Measurements from ENCODE around the gene MLPH. TPM values are rescaled to one million over a fixed set of nuclear protein-coding genes. Genes with fewer than 3 reads are reported as not detected.

MLPH gene
- total and polyA plus RNA-seq, 2 of the 4 experiments (the other 2 are of a cell fraction): 13.8 to 21.6 TPM

DNA sequence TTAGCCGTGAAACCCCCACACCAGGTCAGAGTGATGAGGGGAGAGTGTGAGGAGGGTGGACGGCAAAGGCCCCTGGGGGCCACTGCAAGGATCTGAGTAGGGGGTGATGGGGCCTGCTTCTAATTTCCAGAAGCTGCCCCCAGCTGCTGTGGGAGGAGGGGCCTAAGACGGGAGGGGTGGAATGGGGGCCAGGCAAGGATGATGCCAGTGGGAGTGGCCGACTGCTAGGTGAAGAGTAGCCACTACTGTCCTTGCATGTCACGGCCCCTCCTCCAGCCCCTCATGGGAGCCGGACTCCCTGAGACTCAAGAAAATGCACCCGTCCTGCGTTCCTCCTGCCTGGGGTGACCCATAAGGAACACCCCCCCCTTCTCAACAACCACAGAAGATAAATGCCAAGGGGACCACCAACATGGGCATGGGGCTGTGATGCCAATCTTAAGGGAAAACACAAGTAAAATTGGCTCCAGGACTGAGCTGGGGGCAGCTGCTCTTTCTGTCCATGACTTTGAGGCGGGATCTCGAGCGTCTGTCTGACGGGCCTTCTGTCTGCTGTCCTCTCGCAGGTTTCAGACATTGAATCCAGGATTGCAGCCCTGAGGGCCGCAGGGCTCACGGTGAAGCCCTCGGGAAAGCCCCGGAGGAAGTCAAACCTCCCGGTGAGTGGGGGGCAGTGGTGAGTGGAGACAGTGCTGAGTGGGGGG, 55.1 kb downstream of the MLPH start:
- ChIA-PET CTCF (no interaction called here), POLR2A (ENCODE audit: unreplicated experiment) (no interaction called here)
- H2BK120ac ChIP-seq (ENCODE audit: low read depth, low read length): no peak overlapping the region
- no peaks in the 10 kb centered on the region for H3K9me3 ChIP-seq (ENCODE audit: control insufficient read depth, insufficient read depth, low read length)
- no peaks in the 10 kb centered on the region for H3K27me3 ChIP-seq (ENCODE audit: control insufficient read depth, insufficient read depth, low read length)
- ATAC-seq (ENCODE audit: low read depth) (no peak), DNase-seq (no peak)
- no peak overlapping the region for H4K8ac ChIP-seq (ENCODE audit: low read depth in 2 of 2, low read length in 2 of 2)
- H2AK5ac ChIP-seq (ENCODE audit: low read depth, low read length): no peak overlapping the region
- no peak overlapping the region for H4K91ac ChIP-seq (ENCODE audit: insufficient read depth, low read depth, low read length)
- no peak overlapping the region for H2BK20ac ChIP-seq (ENCODE audit: low read depth, low read length)
- WGBS, 2 experiments (ENCODE audit: extremely low coverage in 2 of 2, insufficient read length in 1 of 2): 96% methylated on average over 7 of the region's 18 CpGs; no CpG with 5 or more reads in 1 of the 2 experiments
- H3K4ac ChIP-seq (ENCODE audit: low read depth, low read length): no peak overlapping the region
- H3K9ac ChIP-seq (ENCODE audit: low read depth, low read length): no peak overlapping the region
- H3K4me3 ChIP-seq (ENCODE audit: insufficient read depth, low read depth, low read length): no peak overlapping the region
- intact Hi-C loops (cut with micrococcal nuclease) (no loop called here), in situ Hi-C loops (cut with MboI; ENCODE audit: low sequenced_read_pairs) (no loop called here), dilution Hi-C loops (cut with HindIII; ENCODE audit: low sequenced_read_pairs, unreplicated experiment) (no loop called here)
- H3K36me3 ChIP-seq (ENCODE audit: control insufficient read depth, insufficient read depth, low read length): 0 out of 2 replicates have a peak, but pooled peaks cover 3% of the 10 kb centered on the region
- H3K79me1 ChIP-seq (ENCODE audit: low read depth in 1 of 2, low read length in 2 of 2): no peaks in the 10 kb centered on the region; a peak in 1 of 4 replicates
- no peak overlapping the region for H2BK5ac ChIP-seq (ENCODE audit: low read depth, low read length, poor library complexity, severe bottlenecking)
- no peaks in the 10 kb centered on the region; the same call in 1 of the 2 replicates for H3K9me1 ChIP-seq (ENCODE audit: insufficient read depth, low read length)
- no peak overlapping the region for H3K23ac ChIP-seq (ENCODE audit: low read depth, low read length)
- BruUV-seq (replicated peaks): no TSS peak
- no peaks in the 10 kb centered on the region for H4K20me1 ChIP-seq (ENCODE audit: insufficient read depth, low read length)
- H3K4me2 ChIP-seq (ENCODE audit: low read depth, low read length): no peak overlapping the region
- H2AK9ac ChIP-seq (replicated peaks; ENCODE audit: low read depth, low read length, poor library complexity): no peak overlapping the region
- no peak for TF ChIP-seq RCOR1 (IDR thresholded peaks at IDR 0.05; ENCODE audit: insufficient replicate concordance, low read length)
- no peak for TF ChIP-seq NFE2L2 (IDR thresholded peaks at IDR 0.05; ENCODE audit: low read depth, low read length)
- no peak for TF ChIP-seq CEBPB (IDR thresholded peaks at IDR 0.05; ENCODE audit: low read depth, low read length)
- no peak for TF ChIP-seq CHD1 (IDR thresholded peaks at IDR 0.05; ENCODE audit: low read depth, low read length)
- no peak for TF ChIP-seq MXI1 (IDR thresholded peaks at IDR 0.05; ENCODE audit: borderline replicate concordance, low read depth, low read length)
- TF ChIP-seq, protein P1, sequence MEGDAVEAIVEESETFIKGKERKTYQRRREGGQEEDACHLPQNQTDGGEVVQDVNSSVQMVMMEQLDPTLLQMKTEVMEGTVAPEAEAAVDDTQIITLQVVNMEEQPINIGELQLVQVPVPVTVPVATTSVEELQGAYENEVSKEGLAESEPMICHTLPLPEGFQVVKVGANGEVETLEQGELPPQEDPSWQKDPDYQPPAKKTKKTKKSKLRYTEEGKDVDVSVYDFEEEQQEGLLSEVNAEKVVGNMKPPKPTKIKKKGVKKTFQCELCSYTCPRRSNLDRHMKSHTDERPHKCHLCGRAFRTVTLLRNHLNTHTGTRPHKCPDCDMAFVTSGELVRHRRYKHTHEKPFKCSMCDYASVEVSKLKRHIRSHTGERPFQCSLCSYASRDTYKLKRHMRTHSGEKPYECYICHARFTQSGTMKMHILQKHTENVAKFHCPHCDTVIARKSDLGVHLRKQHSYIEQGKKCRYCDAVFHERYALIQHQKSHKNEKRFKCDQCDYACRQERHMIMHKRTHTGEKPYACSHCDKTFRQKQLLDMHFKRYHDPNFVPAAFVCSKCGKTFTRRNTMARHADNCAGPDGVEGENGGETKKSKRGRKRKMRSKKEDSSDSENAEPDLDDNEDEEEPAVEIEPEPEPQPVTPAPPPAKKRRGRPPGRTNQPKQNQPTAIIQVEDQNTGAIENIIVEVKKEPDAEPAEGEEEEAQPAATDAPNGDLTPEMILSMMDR (conservative IDR thresholded peaks at IDR 0.05; ENCODE audit: low read depth, low read length): no peak
- no peak for TF ChIP-seq POLR2A (IDR thresholded peaks at IDR 0.05; ENCODE audit: low read depth, low read length)
- no peak for TF ChIP-seq USF2 (IDR thresholded peaks at IDR 0.05; ENCODE audit: low read depth, low read length)
- no peak for TF ChIP-seq MAZ (IDR thresholded peaks at IDR 0.05; ENCODE audit: borderline replicate concordance, low read depth, low read length)
- H4K5ac ChIP-seq (ENCODE audit: low read depth, low read length): no peak overlapping the region
- H3K14ac ChIP-seq (replicated peaks; ENCODE audit: low read depth, low read length): no peak overlapping the region
- H3K18ac ChIP-seq (ENCODE audit: low read depth, low read length): no peak overlapping the region
- no peak overlapping the region for H2AFZ ChIP-seq (replicated peaks; ENCODE audit: low read length, poor library complexity)
- no peak overlapping the region for H3K56ac ChIP-seq (ENCODE audit: extremely low read depth, insufficient read depth, low read length)
- H3K4me1 ChIP-seq (ENCODE audit: control insufficient read depth, insufficient read depth, low read length): peaks cover 4% of the 10 kb centered on the region; the same call in 1 of the 2 replicates
- H2BK15ac ChIP-seq (ENCODE audit: low read depth, low read length): no peak overlapping the region
- no peak overlapping the region for H3K27ac ChIP-seq (ENCODE audit: insufficient read depth, low read length)

Measured in IMR-90 (cell line).